CD4-positive, alpha-beta T cell treated with Interleukin-17A for 1 hour (primary cell): ENCODE results near the gene TRIM8.
"Not testable (repeated sequence)": the region's sequence is repeated elsewhere in the genome, so short reads cannot be mapped to it uniquely, and the experiment has no call there.

Experiments
- DNase-seq: peaks from one replicate; pipeline ENCODE4 v3.0.0-alpha.2; 2020

Gene TRIM8

DNA sequence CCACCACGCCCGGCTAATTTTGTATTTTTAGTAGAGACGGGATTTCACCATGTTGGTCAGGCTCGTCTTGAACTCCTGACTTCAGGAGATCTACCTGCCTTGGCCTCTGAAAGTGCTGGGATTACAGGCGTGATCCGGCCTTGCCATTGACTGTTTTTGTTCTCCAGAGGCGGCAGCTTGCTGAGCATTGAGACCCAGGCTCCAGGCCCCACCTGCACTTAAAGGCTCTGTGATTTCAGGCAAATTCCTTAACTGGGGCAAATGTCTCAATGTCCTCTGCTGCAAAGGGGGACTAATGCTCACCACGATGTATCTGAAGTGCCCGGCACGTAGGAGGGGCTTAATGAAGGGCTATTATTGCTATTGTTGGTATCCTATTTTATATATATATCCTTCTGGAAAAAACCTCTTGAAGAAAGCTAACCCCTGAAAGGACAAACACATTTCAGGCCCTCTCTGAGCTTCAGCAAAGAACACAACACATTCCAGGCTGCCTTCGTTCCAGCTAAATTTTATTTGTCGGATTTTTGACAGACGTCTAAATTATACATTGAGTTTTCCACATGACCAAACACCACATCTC, 29.0 kb downstream of the TRIM8 start:
- no peak for DNase-seq

GRCh38 chr10:102673819-102674511, 29.7 kb downstream of the TRIM8 start:
- peak; percentile 88 for DNase-seq

GRCh38 chr10:102674566-102674965, 30.3 kb downstream of the TRIM8 start:
- peak; percentile 41 for DNase-seq

DNA sequence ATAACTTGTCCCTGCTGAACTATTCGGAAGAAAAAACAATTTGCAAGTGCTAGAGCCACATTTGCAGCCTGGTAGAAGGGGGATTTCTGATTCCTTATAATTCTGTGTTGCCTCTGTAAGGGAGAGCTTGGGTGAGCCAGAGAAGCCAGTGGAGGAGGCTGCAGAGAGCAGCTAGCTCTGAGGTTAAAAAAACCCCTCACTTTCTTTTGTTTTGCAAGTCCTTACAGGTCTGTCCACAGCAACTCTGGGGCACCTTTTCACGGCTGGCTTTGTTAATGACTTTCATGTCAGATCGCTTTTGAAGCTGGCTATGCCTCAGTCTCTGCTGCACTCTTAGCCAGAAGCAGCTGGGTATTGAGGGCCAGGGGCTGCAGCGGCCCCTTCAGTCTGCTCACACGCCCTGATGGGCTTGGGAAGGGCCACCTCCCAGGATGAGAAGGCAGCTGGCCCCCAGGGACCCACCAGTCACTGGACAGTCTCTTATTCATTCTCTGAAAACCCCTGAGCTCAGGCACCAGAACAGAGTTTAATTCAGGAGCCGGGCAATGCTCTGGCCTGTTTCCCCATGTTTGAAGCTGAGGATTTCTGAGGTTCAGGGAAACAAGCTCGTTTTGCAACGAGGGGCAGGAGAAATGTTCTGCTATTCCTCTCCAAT, 30.9 kb downstream of the TRIM8 start:
- no peak for DNase-seq

DNA sequence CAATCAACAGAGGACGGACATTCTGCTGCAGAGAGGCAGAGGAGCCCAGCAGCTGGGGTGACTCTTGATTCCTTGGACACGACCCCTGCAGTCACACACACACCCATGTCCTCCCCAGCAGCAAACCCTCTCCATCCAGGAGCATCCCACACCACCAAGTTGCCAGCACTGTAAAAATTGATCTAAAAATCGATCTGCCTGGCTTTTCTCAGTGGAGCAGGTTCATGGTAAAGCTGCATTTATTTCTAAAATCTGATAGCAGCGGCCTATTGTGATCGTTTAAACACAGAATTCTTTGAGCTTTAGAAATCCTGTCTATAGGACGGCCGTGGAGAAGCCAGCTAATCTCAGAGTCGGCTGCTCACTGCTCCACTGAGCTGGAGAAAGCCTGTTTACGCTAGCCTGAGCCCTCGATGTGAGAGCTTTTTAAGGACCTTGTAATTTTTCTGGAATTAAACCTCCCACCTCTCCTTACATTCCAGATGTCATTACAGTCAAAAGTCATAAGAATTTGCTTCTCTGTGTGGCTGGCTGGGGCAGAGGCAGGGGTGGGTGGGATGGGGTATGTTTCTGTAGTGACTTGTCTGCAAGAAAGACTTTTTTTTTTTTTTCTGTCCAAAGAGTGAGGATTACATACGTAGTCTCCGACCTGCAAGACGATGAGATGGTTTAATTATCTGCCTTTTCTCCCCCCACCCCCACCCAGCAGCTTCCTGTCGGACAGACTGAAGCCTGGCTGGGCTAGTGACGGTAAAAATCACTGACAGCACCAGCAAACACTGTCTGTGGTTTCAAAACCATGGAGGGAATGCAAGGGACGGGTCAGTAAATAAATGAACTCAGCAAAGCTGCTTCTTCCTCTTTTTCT, 31.6 kb downstream of the TRIM8 start:
- DNase-seq = no peak

GRCh38 chr10:102676534-102677315, 32.4 kb downstream of the TRIM8 start:
- no peak for DNase-seq

GRCh38 chr10:102677331-102678067, 33.2 kb downstream of the TRIM8 start:
- no peak for DNase-seq

- no peak for DNase-seq
These were observed 33.8 kb downstream of the TRIM8 start for GRCh38 chr10:102678068-102678400.

- DNase-seq = no peak
These were observed 34.6 kb downstream of the TRIM8 start for GRCh38 chr10:102678842-102679289.

GRCh38 chr10:102679596-102679995, 35.3 kb downstream of the TRIM8 start:
- DNase-seq = no peak

DNA sequence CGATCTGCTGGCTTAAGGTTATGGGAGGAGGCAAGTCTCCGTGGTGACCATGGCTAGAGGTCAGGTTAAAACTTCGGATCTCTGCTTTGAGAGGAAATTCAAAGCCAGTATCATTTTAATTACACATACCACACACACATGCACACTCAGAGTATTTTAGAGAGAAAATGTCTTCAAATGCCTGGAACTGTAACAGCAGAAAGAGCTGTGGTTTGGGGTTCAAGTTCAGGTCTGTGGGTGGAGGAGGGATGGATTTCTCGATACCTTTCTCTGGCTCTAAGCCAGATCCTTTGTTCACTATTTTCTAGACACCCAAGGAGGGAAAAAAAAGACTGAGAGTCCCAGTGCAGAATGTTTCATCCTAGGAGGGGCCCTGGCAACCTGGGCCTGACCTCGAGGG, 37.4 kb downstream of the TRIM8 start:
- DNase-seq = no peak

- DNase-seq = no peak
These were observed 38.1 kb downstream of the TRIM8 start for GRCh38 chr10:102682416-102682815.

DNA sequence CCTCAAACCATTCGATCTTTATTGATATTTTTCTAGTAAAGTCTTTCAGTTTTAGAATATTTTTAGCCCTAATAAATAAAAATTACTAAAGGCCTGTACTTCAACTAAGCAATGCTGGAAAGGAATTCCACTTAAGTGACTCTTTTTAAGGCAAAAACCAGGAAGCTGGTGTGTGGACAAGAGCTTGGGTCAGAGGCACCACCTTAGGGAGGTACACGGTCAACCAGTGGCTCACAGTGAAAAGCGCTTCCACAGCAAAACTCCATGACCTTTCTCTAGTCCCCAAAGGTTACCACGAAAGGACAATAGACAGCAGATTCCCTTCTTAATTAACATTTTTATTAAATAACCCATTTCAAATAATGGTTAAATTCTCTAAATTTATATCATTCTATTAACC, 38.7 kb downstream of the TRIM8 start:
- no peak for DNase-seq

- no peak for DNase-seq
These were observed 39.5 kb downstream of the TRIM8 start for GRCh38 chr10:102683736-102684135.

DNA sequence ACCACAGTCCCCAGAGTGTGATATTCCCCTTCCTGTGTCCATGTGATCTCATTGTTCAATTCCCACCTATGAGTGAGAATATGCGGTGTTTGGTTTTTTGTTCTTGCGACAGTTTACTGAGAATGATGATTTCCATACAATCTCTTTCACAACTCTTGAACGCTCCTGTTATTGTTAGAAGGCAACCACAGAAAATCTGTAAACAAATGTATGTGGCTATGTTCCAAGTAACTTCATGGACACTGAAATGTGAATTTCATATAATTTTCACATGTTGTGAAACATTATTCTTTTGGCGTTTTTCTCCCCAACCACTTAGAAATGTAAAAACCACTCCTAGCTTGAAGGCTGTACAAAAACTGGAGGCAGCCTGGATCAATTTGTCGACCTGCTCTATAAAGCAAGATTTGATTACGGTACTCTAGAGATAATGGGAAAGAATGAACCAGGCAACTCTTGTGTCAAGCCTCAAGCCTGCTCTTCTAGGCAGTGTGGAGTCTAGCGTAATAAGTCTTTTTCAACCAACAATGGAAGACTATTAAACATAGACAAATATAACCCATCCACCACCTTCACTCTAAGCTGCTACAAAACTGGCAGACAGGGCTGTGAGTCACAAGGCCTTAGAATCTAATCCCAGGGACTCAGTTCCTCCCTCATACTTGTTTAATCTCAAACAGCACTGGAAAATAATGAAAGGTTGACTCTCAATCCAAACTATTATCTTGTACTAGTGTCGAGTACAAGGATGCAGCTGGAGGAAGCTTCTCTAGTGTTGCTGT, 47.2 kb downstream of the TRIM8 start:
- DNase-seq = no peak

DNA sequence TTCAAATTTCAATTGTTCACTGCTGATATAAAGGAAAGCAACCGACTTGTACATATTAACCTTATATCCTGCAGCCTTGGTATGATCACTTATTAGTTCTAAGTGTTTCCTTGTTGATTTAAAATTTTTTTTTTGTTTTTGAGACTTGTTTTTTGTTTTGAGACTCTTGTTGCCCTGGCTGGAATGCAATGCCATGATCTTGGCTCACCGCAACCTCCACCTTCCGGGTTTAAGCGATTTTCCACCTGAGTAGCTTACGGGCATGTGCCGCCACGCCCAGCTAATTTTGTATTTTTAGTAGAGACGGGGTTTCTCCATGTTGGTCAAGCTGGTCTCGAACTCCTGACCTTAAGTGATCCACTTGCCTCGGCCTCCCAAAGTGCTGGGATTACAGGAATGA, 51.1 kb downstream of the TRIM8 start:
- DNase-seq = not testable (repeated sequence)

DNA sequence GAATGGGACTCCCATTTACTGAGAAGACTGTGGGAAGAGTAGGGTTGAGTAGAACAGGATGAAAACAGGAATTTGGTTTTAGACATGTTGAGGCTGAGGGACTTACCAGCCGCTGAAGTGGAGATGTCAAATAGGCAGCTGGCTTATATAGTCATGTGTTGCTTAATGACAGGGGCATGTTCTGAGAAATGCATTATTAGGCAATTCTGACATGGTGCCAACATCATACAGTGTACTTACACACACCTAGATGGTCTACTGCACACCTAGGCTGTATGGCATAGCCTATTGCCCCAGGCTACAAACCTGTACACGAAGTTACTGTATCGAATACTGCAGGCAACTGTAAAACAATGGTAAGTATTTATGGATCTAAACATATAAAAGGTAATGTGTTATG, 52.5 kb downstream of the TRIM8 start:
- DNase-seq = no peak

- DNase-seq = no peak
These were observed 54.6 kb downstream of the TRIM8 start for GRCh38 chr10:102698894-102699293.

GRCh38 chr10:102701272-102701671, 57.0 kb downstream of the TRIM8 start:
- no peak for DNase-seq

DNA sequence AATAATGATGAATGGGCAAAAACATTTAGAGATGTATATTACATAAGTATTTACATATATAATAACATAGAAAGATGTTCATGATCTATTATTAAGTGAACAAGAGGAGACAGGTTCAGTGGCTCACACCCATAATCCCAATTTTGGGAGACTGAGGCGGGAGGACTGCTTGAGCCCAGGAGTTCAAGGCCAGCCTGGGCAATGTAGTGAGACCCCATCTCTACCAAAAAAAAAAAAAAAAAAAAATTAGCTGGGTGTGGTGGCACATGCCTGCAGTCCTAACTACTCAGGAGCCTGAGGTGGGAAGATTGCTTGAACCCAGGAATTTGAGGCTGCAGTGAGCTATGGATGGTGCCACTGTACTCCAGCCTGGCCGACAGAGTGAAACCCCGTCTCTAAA, 57.5 kb downstream of the TRIM8 start:
- DNase-seq = no peak

GRCh38 chr10:102702742-102703141, 58.5 kb downstream of the TRIM8 start:
- DNase-seq = no peak
